Mucosa of rectum (tissue), 2 donors: ENCODE measurements around the gene SPINK7.

ENCODE experiments used
- H3K27ac ChIP-seq, 2 donors: one replicate each; pipeline ENCODE4 v1.7.0; 2013; ENCODE audit warnings: inconsistent platforms in 2 of 2, low read depth in 2 of 2, low read length in 2 of 2
- H3K27me3 ChIP-seq, 2 donors: one replicate each; pipeline ENCODE4 v1.7.0; 2013; ENCODE audit warnings: low read length in 2 of 2; ENCODE audit not compliant: control insufficient read depth in 2 of 2, insufficient read depth in 2 of 2
- H3K36me3 ChIP-seq, 2 donors: one replicate each; pipeline ENCODE4 v1.7.0; 2013; ENCODE audit warnings: low read length in 2 of 2; ENCODE audit not compliant: control insufficient read depth in 2 of 2, insufficient read depth in 2 of 2
- H3K4me1 ChIP-seq, 2 donors: one replicate each; pipeline ENCODE4 v1.7.0; 2013; ENCODE audit warnings: low read length in 2 of 2, mild to moderate bottlenecking in 1 of 2; ENCODE audit not compliant: control insufficient read depth in 2 of 2, insufficient read depth in 2 of 2
- H3K4me3 ChIP-seq, 2 donors: one replicate each; pipeline ENCODE4 v1.7.0; 2013; ENCODE audit warnings: low read length in 2 of 2
- H3K9ac ChIP-seq, 2 donors: one replicate each; pipeline ENCODE4 v1.7.0; 2013; ENCODE audit warnings: low read length in 2 of 2, low read depth in 1 of 2, mild to moderate bottlenecking in 1 of 2
- H3K9me3 ChIP-seq, 2 donors: one replicate each; pipeline ENCODE4 v1.7.0; 2013; ENCODE audit warnings: low read length in 2 of 2; ENCODE audit not compliant: control insufficient read depth in 2 of 2
- donor health status: healthy.
- donor health status: Normal muscosa, but diverticular disease.

SPINK7 gene

DNA sequence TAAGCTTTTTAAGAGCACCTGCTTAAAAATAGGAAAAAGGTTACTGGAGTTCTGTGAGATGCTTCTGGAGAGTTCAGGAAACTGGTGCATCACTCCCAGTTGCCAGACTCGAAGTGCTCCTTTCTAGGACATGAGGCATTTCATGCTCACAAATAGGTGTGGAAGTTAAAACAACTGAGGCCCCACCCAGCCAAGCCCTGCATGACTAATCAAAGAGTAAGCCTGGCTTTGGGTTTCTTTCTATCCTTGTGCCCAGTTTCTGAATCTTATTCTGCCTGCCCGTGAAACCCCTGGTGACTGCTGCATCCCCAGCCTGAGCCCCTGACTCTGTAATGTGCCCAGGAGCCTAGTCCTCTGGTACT, 30.8 kb downstream of the SPINK7 start:
- peak overlapping the region in 1 of 2 donors; percentile 23 for H3K4me3 ChIP-seq
- no peaks in the 10 kb centered on the region for H3K36me3 ChIP-seq
- no peak overlapping the region for H3K27ac ChIP-seq
- H3K27me3 ChIP-seq: no peaks in the 10 kb centered on the region
- H3K9ac ChIP-seq: no peak overlapping the region
- H3K9me3 ChIP-seq: no peaks in the 10 kb centered on the region
- H3K4me1 ChIP-seq: peaks cover 0 to 6% of the 10 kb centered on the region in 2 donors

DNA sequence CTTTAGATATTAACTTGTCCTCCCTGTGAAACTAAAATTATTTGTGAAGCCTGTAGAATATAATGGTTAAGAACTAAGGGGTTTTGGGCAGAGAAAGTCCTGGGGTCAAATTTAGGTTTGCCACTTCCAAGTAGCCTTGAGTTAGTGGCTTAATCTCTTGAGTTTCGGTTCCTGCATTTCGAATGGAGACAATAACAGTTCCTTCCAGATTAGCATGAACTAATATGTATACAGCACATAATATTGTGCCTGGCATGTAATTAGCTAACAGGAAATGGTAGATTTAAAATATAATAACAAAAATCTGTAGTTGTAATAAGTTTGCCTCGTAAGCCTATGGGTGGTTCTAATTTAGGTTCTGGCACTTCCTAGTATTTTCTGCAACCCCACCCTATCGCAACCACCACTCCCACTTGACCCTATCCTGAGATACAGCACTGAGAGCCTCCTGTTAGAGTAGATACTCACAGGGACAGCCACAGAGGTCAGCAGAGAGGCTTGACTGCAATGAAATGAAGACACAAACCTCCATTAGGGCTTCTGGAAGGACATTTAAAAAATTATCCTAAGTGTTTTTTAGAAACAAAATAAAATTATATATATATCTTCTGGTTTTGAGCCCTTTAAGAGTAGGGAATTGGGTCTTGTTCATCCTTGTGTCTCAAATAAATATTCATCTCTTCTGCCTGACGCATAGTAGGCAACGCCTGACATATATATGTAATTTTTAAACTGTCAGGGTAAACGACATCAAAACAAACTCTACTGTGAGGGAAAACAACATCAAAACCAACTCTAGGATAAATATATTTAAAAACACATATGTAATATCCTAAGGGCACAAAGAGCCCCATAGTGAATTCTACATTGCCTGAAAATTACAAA, 31.6 kb downstream of the SPINK7 start:
- Histone ChIP-seq H3K36me3 (no peaks in the 10 kb centered on the region), H3K4me3 (no peak overlapping the region), H3K9ac (no peak overlapping the region), H3K4me1 (peaks cover 0 to 6% of the 10 kb centered on the region in 2 donors), H3K27me3 (no peaks in the 10 kb centered on the region), H3K27ac (no peak overlapping the region), H3K9me3 (no peaks in the 10 kb centered on the region)

DNA sequence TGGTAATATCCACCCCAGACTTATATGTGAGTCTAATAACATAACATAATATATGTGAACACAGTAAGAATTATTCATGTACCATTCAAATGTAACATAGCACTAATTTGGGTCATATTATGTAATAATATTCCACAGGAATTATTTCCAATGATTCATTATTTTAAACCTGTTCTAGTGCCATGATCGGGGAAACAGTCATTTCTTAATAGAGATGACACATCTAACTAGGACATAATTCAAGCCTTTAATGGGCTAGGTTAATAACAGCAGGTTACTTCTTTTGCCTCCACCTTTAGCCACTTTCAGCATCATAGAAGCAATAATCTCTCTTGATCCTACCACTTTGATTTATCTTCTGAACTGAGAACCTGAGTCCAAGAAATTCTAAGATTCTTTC, 35.5 kb downstream of the SPINK7 start:
- Histone ChIP-seq H3K36me3 (no peaks in the 10 kb centered on the region), H3K9ac (no peak overlapping the region), H3K27ac (no peak overlapping the region), H3K4me1 (peaks cover 0 to 6% of the 10 kb centered on the region in 2 donors), H3K9me3 (no peaks in the 10 kb centered on the region), H3K4me3 (no peak overlapping the region), H3K27me3 (no peaks in the 10 kb centered on the region)

DNA sequence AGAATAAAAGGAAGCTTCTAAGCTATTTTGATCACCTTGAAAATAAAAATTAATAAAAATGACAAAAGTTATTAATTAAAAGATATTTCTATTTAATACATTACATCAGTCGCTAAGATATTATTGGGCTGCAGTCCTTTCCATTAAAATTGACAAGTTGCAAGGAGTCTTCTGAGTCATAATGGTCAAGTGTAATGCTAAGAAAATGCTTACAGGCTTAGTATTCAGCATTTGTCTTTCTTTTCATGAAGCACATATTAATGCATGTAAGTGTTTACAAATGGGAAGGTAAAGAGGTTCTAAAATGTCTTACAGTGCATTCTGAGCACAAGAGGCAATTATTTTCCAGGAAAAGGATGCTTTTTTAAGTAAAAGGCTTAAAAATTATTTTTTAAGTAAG, 40.5 kb downstream of the SPINK7 start:
- Histone ChIP-seq H3K27ac (no peak overlapping the region), H3K27me3 (no peaks in the 10 kb centered on the region), H3K9ac (no peak overlapping the region), H3K4me1 (no peaks in the 10 kb centered on the region), H3K4me3 (no peak overlapping the region), H3K36me3 (no peaks in the 10 kb centered on the region), H3K9me3 (no peaks in the 10 kb centered on the region)

DNA sequence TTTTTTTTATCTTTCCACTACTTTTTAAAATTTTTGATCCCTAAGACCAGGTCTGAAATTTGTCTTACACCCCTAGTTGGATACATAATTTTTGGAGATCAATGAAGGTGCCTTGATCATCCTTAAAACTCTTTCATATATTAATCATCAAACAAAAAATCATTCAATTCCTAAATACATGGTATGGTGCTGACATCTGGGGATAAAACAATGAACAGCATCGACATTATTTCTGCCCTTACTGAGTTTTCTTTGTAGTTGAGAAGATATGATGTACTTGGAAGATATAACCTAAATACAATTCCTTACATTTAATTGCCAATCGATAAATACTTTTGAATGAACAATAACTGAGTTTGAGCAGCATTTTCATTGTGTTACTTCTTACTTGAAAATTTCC, 41.4 kb downstream of the SPINK7 start:
- no peaks in the 10 kb centered on the region for H3K9me3 ChIP-seq
- no peaks in the 10 kb centered on the region for H3K36me3 ChIP-seq
- H3K9ac ChIP-seq: no peak overlapping the region
- no peak overlapping the region for H3K4me3 ChIP-seq
- H3K4me1 ChIP-seq: no peaks in the 10 kb centered on the region
- H3K27me3 ChIP-seq: no peaks in the 10 kb centered on the region
- no peak overlapping the region for H3K27ac ChIP-seq

DNA sequence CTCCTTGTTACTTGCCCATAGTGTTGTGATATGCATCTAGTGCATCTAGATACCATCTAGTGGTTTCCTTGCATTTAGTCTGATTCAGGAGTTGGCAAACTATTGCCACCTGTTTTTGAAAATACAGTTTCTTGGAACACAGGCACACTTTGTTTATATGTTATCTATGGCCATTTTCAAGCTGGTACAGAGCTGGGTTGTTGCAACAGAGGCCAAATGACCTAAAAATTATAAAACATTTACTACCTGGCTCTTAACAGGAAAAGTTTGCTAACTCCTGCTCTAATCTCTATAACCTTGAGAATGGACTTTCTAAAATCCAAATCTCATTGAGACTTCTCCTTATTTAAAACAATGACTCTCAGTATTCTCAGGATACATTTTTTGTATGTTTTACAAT, 52.1 kb downstream of the SPINK7 start:
- no peaks in the 10 kb centered on the region for H3K4me1 ChIP-seq
- H3K27ac ChIP-seq: no peak overlapping the region
- no peaks in the 10 kb centered on the region for H3K9me3 ChIP-seq
- H3K4me3 ChIP-seq: no peak overlapping the region
- no peaks in the 10 kb centered on the region for H3K36me3 ChIP-seq
- no peaks in the 10 kb centered on the region for H3K27me3 ChIP-seq
- no peak overlapping the region for H3K9ac ChIP-seq
